ENCODE measurements around the gene DLGAP1.

GRCh38 chr18:4181086-4181485, 274.0 kb downstream of the DLGAP1 start:
- TF ChIP-seq EZH2 (IDR thresholded peaks at IDR 0.05): no peak
- TF ChIP-seq, protein P1, sequence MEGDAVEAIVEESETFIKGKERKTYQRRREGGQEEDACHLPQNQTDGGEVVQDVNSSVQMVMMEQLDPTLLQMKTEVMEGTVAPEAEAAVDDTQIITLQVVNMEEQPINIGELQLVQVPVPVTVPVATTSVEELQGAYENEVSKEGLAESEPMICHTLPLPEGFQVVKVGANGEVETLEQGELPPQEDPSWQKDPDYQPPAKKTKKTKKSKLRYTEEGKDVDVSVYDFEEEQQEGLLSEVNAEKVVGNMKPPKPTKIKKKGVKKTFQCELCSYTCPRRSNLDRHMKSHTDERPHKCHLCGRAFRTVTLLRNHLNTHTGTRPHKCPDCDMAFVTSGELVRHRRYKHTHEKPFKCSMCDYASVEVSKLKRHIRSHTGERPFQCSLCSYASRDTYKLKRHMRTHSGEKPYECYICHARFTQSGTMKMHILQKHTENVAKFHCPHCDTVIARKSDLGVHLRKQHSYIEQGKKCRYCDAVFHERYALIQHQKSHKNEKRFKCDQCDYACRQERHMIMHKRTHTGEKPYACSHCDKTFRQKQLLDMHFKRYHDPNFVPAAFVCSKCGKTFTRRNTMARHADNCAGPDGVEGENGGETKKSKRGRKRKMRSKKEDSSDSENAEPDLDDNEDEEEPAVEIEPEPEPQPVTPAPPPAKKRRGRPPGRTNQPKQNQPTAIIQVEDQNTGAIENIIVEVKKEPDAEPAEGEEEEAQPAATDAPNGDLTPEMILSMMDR (IDR thresholded peaks at IDR 0.05): no peak
